Right kidney (tissue), 1 donor: ENCODE measurements around the gene EIF5A2.
A peak's percentile ranks its signal among the peaks of the same experiment; 100 is the strongest.
"Not testable (repeated sequence)": the region's sequence is repeated elsewhere in the genome, so short reads cannot be mapped to it uniquely, and the experiment has no call there.

Experiments used
- DNase-seq: peaks from one replicate; pipeline ENCODE4 v3.0.0-alpha.2; 2016

The EIF5A2 gene

DNA sequence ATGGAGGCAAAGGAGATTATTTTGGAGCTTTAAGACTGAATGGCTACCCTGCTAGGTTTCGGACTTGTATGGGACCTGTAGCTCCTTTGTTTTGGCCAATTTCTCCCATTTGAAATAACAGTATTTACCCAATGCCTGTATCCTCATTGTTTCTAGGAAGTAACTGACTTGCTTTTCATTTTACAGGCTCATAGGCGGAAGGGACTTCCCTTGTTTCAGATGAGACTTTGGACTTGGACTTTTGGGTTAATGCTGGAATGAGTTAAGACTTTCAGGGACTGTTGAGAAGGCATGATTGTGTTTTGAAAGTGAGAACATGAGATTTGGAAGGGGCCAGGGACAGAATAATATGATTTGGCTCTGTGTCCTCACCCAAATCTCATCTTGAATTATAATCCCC is 10.5 kb downstream of the EIF5A2 start:
- DNase-seq = no peak

DNA sequence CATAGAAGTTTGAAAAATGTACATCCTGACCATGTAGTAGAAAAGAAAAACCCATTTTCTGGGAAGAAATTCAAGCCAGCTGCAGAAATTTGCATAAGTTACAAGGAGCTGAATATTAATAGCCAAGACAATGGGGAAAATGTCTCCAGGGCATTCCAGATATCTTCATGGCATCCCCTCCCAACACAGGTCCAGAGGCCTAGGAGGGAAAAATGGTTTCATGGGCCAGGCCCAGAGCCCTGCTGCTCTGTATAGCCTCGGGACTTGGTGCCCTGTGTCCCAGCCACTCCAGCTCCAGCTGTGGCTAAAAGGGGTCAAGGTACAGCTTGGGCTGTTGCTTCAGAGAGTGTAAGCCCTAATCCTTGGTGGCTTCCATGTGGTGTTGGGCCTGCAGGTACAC is 11.2 kb downstream of the EIF5A2 start:
- not testable (repeated sequence) for DNase-seq

DNA sequence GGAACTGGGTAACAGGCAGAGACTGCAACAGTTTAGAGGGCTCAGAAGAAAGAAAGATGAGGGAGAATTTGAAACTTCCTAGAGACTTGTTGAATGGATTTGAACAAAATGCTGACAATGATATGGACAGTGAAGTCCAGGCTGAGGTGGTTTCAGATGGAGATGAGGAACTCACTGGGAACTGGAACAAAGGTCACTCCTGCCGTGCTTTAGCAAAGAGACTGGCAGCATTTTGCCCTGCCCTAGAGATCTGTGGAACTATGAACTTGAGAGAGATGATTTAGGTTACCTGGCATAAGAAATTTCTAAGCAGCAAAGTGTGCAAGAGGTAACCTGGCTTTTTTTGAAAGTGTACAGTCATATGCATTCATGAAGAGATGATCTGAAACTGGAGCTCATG is 11.7 kb downstream of the EIF5A2 start:
- no peak for DNase-seq

DNA sequence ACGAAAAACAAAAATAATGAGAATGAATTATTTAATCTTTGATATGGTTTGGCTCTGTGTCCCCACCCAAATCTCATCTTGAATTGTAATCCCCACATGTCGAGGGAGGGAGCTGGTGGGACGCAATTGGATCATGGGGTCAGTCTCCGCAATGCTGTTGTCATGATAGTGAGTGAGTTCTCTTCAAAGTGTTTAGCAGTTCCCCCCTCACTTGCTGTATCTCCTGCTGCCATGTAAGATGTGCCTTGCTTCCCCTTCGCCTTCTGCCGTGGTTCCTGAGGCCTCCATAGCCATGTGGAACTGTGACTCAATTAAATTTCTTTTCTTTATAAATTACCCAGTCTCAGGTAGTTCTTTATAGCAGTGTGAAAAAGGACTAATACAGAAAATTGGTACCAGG is 12.1 kb downstream of the EIF5A2 start:
- not testable (repeated sequence) for DNase-seq

DNA sequence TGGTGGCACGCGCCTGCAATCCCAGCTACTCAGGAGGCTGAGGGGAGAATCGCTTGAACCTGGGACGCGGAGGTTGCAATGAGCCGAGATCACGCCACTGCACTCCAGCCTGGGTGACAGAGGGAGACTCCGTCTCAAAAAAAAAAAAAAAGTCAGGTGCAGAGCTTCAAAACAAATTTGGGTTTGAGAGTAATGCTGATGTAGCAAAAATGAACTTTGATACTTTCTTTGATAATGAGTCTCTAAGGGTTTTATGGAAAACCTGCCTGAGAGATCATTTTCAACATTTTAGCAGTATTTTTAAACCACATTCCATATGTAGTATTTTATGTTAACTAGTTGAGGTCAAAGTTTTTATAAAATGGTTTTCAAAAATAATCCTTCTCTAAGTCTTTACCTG is 14.5 kb downstream of the EIF5A2 start:
- no peak for DNase-seq

DNA sequence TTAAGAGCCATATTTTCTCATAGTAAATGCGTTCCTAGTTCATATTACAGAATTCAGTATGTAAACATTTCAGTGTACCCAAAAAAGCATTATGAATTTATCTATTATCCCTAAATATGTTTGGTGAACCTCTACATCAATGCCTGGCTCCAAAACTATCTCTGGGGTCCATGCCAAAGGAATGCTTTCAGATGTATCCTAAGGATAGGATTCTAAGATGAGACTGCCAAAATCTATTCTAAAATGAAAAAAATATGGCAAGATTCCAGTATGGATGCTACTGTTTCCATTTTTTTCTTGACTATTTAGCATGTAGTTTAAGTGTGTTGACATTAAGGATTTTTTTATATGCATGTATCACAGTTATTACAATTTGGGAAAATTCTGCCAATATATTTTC is 18.8 kb downstream of the EIF5A2 start:
- no peak for DNase-seq

DNA sequence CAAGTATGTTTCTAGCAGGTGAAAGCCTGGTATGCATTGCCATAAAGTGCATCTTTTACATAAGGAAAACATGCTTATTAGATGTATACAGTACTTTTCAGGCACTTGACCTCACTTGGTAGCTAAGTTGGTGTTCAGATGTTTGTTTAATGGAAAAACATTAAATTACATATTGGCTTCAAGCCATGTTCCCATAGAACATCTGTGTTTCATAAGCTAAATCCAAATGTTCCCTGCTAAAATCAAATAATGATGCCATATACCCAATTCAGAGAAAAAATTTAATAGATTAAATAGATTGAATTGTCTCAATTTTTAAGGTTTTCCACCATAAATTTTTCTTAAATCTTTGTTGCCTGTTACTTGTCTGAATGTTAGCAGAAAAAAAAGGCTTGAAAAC is 19.3 kb downstream of the EIF5A2 start:
- DNase-seq = no peak

DNA sequence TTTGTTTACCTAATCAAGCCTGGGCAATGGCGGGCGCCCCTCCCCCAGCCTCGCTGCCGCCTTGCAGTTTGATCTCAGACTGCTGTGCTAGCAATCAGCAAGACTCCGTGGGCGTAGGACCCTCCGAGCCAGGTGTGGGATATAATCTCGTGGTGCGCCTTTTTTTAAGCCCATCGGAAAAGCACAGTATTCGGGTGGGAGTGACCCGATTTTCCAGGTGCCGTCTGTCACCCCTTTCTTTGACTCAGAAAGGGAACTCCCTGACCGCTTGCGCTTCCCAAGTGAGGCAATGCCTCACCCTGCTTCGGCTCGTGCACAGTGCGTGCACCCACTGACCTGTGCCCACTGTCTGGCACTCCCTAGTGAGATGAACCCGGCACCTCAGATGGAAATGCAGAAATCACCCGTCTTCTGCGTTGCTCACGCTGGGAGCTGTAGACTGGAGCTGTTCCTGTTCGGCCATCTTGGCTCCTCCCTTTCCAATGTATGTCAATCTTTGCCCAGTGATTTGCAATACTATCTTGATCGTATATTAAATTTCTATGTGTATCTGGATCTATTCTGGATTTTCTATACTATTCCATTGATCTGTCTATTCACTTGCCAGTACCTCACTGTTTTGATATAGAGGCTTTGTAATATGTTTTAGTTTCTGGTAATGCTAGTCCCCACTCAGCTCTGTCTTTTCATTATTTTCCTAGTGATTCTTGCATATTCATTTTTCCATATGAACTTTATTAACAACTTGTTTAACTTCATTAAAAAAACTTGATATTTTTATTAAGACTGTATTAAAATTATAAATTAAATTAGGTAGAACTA is 24.1 kb downstream of the EIF5A2 start:
- DNase-seq = not testable (repeated sequence)

DNA sequence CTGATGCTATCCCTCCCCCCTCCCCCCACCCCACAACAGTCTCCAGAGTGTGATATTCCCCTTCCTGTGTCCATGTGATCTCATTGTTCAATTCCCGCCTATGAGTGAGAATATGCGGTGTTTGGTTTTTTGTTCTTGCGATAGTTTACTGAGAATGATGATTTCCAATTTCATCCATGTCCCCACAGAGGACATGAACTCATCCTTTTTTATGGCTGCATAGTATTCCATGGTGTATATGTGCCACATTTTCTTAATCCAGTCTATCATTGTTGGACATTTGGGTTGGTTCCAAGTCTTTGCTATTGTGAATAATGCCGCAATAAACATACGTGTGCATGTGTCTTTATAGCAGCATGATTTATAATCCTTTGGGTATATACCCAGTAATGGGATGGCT is 29.7 kb downstream of the EIF5A2 start:
- not testable (repeated sequence) for DNase-seq

DNA sequence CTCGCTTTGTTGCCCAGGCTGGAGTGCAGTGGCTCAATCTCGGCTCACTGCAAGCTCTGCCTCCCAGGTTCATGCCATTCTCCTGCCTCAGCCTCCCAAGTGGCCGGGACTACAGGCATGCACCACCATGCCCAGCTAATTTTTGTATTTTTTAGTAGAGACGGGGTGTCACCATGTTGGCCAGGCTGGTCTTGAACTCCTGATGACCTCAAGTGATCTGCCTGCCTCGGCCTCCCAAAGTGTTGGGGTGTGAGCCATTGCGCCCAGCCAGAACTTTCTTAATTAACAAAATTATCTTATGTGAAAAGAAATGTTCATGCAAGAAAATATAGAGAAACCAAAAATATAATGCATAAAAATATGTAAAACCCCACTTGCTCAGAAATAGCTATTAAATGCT is 31.1 kb downstream of the EIF5A2 start:
- DNase-seq = not testable (repeated sequence)

DNA sequence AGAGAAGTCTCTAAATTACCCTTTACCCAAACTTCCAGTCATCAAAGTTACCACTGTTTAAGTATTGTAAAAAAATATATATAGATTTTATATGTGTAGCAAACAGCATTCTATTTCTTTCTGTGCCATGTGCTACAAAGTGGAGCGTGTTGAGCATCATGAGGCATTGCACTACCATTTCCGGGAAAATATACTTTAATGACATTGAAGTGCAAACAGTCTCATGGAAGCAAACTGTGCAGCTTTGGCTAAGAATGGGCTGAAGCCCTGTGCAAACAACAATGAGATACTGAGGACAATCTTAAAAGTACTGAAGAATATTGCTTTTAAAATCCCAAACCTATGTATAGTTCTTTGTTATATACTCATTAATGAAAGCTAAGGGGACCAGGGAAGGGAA is 31.9 kb downstream of the EIF5A2 start:
- no peak for DNase-seq

DNA sequence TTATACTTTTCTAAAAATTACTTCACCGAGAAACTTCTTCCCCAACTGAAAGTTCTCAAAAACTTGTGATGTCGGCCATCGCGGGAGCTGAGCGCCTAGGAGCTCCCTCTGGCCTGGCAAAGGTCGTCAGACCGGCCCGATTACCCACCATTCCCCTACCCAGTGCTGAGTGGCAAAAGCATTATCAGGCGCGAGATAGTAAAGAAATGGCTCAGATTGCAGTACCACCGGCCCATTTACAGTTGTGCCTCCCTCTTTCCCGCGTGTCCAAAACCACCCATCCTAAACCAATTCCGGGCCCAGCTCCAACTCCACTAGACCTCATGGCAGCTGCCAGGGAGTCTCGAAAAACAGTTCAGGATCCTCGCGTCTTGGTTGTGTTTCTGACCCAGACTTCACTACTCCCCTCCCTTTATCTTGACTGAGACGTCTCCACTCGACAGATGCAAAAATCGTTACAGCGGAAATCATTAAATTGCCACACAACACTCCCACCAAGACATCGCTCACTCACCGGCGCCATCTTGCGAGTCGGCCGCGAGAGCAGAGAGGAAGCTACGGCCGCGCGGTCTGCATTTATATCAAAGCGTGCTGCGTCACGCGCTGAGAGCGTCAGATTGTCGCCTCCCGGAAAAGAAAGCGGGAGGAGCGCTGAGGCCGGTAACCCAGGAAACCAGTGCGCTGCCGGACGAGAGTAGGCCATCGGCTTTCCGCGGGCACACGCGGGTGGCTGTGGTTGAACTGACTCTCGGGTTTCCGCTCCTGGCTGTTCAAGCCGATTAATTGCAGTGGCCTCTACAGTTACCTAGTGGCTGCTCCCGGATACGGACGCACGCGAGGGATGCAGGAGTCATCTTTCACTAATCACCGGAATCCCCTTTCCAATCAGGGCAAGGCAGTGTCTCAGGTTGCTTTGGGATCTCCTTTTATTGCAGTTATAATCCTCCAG is 38.5 kb downstream of the EIF5A2 start, which contains the start of gene RPL22L1:
Gene RPL22L1, minus strand, starts transcription at position 551 of the 949 bp plus-strand sequence. Its CDS starts 28 bp downstream, at position 523.
- peak; percentile 94 for DNase-seq

DNA sequence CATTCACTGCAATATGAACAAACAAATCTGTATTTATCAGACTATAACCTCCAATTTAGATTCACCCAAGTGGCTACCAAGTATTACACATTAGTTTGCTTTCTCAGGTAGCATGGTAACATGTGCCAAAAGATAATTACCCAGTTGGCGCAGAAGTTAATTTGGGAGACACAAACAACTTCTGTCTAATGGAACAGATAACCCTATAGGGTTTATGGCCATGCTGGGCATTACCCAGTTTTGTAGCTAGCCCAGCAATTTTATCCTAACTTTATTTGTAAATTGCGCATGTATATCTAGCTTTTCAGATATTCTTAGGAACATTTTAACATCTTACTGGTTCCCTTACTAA is 39.2 kb downstream of the EIF5A2 start:
- no peak for DNase-seq

DNA sequence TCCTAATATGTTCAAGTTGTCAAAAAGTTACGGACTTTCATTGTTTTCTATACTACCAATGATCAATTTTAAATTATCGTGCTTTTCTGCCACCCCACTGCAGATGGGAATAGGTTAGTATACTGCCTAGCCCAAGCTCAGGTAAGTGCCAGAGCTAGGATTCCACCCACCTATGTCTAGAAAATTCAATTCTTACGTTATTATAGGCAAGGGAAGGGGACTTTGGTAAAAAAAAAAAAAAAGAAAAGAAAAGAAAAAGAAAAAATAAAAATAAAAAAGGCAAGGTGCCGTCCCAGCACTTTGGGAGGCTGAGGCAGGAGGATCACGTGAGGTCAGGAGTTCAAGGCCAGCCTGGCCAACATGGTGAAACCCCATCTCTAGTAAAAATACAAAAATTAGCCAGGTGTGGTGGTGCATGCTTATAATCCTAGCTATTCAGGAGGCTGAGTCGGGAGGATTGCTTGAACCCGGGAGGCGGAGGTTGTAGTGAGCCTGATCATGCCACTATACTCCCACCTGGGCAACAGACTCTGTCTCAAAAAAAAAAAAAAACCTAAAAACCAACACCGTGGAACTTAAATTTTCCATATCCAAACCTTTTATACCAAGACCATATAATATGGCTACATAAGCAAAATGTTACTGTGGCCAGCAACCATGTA is 39.7 kb downstream of the EIF5A2 start:
- no peak for DNase-seq

DNA sequence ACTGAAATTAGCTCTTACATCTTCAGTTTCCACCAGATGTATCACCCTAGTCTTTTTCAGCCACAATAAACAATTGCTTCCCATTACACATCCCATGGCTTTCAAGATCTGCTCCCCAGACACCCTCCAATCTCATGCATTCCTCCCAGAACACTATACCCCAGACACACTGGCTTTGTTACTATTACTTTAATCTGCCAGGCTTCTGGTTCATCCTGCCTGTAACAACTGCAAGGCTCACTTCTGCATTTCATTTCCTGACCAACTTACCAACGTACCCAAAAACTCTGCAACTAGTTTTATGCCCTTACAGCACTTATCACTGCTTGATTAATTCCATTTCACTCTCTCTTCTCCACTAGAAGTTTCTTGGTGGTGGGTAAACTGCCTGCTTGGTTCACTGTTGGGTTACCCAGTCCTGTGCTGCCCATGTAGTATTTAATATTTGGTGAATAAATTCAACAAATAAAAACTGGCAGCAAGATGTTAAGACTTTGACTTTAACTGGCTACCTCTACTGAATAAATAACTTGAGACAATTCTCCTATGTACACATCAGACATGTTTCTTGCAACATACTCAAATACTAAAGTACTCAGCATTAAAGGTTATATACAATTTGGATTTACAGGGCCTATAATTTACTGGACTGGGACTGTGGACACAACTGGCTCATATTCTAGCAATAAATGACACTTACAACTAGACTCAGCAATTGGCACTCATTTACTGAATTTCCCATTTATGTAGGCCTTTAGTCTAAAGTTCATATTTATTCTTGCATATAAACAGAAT is 41.1 kb downstream of the EIF5A2 start:
- DNase-seq = no peak

DNA sequence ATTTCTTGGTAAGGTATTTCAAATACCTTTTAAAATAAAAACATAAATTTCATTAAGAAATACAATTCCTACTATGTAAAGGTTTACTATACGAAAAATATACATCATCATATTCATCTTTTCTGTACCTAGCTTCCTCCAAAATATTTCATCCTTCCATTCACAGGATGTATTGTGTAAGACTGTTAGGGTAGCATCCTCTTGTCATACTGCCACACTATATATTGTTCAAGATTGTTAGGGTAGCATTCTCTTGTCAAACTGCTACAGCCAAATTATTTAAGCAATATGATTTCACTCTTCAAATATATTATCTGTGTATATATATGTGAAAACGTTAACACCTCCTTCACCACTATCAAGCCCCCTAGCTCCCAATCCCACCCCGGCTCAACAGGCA is 41.9 kb downstream of the EIF5A2 start:
- DNase-seq = no peak

DNA sequence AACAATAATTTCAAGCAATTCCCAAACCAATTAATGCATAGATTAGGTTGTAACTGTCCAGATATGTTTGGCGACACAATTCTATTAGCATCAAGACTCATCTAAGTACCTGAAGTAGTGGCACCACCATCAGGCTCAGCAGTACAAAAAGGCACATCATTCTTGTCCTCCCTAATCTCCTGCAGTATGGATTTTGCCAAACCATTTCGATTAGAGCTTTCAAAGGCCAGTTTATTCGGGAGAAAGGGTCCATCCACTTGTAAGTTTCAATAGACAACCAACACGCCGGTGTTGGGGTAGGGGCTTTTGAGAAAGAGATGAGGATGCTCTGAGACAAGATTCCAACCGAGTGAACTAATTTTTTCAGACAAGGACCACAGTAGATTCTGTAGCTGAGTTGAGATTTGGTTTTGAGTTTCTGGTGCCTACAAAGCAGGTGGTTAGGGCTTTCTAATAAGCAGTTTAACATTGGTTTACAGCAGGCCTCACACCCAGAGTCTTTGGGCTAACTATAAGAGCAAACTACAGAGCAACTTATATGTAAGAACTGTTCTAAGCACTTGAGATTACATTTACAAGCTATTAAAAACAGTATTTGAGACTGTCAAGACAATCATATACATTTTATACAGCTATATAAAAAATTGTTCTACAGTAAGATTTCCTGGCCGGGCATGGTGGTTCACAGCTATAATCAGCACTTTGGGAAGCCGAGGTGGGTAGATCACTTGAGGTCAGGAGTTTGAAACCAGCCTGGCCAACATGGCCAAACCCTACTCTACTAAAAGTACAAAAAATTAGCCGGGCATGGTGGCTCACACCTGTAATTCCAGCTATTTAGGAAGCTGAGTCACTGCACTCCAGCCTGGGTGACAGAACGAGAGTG is 43.0 kb downstream of the EIF5A2 start:
- no peak for DNase-seq

DNA sequence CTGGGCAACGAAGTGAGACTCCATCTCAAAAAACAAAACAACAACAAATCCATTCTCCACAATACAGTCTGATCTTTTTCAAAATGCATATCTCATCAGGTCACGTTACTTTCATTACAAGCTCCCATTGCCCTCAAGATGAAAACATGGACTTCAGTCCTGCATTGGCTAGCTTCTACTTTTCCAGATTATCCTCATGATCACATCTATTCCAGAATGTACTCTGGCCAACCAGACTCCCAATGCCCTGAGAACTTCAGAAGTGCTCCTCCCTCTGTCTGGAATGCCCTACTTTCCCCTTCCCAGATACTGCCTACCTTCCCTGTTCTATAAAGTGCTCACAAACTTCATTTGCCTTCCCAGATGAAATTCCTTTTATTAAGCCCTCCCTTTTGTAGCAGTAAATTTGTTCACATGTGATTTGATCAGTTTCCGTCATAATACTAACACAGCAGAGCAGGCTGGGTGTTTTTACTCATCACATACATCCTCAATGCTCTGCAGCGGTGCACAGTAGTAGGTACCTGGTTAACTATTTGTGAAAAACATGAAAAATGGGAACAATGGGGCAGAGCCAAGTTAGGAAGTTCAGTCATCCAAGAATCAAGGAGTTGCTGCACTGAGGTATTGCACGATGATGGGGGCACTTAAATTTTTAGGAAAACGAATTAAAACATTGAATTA is 43.8 kb downstream of the EIF5A2 start:
- no peak for DNase-seq

DNA sequence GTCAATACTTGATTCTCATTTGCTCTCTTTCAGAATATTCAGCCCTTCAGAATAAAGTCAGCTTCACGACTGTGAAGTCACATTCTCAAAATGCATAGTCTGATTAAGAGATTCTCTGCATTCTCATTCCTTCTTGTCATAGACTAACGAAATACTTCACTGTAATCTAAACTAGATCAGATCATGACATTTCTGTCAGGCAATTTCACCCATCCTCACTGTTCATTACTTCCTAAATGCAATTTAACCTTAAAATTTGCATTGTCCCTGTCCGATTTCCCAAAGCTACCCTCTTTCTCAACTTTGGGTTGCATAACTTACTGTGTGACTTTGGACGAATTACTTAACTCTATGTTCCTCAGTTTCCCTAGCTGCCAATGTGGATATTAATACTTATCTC is 44.6 kb downstream of the EIF5A2 start:
- no peak for DNase-seq
